Fibroblast of skin of left biceps (primary cell): ENCODE data around the gene CREBZF.
"Not testable (repeated sequence)": the region's sequence is repeated elsewhere in the genome, so short reads cannot be mapped to it uniquely, and the experiment has no call there.

Experiments used
- DNase-seq, 2 experiments: peaks; one replicate each; pipeline ENCODE4 v3.0.0-alpha.2; 2013; ENCODE audit warnings: low read depth in 2 of 2

Gene CREBZF

DNA sequence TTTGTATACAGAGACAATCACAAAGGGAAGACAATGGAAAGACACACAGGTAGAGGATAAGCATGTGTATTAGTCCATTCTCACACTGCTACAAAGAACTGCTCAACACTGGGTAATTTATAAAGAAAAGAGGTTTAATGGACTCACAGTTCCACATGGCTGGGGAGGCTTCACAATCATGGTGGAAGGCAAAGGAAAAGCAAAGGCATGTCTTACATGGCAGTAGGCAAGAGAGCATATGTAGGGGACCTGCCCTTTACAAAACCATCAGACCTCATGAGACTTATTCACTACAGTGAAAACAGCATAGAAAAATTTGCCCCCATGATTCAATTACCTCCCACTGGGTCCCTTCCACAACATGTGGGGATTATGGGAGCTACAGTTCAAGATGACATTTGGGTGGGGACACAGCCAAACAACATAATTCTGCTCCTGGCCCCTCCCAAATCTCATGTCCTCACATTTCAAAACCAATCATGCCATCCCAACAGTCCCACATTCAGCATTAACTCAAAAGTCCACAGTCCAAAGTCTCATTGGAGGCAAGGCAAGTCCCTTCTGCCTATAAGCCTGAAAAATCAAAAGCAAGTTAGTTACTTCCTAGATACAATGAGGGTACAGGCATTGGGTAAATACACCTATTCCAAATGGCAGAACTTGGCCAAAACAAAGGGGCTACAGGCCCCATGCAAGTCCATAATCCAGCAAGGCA, 6.2 kb upstream of the CREBZF start:
- not testable (repeated sequence) for DNase-seq

- no peak for DNase-seq
Measured at GRCh38 chr11:85668157-85668556, 3.2 kb upstream of the CREBZF start.

- DNase-seq = no peak
Measured at GRCh38 chr11:85666687-85667086, 1.8 kb upstream of the CREBZF start.

GRCh38 chr11:85665733-85666132, 804 bp upstream of the CREBZF start:
- no peak for DNase-seq

DNA sequence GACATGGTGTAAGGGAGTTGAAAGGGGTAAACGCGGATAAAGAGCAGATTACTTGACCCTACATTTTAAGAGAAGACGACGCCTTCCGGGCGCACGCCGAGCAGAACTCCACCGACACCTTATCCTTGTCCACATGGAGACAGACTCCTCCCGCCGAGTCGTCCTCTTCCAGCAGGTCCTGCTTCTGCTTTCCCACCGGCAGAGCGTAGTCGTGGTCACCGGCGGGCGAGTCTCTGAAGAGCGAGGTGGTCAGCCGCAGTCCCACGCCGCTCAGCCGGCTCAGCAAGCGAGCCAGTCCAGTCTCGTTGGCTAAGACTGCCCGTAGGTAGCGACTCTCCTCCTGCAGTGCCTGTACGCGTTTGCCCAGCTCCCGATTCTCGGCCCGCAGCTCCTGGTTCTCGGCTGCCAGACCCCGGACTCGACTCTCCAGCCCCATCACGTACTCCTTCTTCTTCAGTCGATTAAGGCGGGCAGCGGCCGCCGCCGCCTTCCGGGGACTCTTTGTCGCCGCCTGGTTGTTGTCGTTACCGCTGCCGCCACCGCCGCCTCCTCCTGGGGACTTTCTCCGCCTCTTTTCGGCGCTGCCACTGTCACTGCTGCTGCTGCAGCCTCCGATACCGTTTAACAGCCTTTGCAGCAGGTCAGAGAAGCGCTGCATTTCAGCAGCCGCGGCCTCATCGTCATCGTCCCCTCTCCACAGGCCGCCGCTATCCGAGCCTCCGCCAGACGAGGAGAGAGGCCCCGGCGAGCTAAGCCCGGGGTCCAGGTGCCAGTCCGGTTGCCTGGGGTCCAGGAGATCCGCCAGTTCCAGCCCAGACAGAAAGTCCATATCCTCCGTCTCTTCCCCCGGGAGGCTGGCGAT, 945 bp downstream of the CREBZF start:
- DNase-seq = no peak

DNA sequence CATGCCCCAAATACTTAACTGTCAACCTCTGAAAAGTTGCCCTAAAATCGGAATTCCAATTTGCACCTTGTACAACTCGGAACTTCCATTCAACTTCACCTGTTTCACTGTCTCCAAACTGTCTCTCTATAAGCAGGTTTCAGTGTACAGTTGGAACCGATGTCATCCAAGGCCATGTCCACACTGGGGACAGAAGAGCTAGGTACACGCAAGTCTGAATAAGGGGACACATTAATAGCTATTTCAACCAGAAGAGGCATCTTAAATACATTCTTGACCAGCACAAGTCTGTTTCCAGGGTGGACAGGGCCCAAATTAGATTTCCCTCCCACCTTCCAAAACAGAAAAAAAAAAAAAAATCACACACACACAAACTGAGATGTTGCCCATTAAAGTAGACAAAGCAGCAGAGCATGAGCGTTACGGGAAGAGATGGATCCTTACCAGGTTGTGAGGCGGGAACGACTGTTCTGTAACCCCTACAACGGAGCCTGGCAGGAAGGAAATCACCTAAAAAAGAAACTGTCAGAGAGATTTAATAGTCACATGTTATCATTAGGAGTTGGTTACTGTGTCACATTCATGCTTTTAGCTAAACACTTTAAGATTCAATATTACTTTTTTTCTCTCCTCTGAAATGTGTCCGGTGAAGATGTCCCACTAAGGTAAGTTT, 1.7 kb downstream of the CREBZF start:
- DNase-seq = no peak

DNA sequence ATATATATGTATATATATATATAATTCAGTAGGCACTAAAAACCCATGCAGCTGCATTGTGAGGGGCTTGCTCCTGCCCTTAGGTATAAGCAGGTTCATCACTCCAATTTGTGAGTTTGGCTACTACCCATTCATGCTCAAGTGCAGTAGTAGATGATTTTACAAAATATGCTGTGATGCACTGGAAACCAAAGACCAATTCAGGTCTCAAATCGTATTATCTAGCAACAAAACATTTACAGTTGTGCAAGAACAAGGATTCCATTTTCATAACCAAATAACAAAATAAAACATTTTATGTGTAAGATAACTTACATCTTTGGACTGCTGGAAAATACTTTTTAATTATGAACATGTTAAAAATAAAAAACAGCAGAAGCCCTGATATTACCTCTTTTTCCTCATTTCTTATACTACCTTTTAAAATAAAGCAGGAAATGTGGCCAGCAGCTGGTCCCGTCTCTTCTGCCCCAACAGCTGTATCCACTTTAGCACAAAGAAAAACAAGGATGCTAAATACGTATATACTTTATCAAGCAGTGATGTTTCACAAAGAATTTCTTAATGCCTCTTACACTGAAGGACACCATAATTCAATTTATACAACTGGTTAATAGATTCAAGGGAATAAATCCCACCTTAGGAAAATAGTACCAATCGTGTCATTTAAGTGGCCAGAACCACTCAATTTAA, 2.8 kb downstream of the CREBZF start:
- DNase-seq = no peak

GRCh38 chr11:85658180-85658579, 6.7 kb downstream of the CREBZF start:
- no peak for DNase-seq

GRCh38 chr11:85656777-85657176, 8.2 kb downstream of the CREBZF start:
- DNase-seq = no peak

DNA sequence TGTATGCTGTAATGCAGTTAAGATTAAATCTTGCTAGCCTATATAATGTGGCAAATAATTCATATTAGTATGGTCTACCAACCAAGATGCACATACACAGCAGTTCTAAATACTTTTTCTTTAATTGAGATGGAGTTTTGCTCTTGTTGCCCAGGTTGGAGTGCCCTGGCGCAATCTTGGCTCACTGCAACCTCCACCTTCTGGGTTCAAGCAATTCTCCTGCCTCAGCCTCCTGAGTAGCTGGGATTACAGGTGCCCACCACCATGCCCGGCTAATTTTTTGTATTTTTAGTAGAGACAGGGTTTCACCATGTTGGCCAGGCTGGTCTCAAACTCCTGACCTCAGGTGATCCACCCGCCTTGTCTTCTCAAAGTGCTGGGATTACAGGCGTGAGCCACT, 10.6 kb downstream of the CREBZF start:
- DNase-seq = not testable (repeated sequence)

GRCh38 chr11:85652786-85653447, 12.0 kb downstream of the CREBZF start:
- no peak for DNase-seq

GRCh38 chr11:85651118-85651517, 13.8 kb downstream of the CREBZF start:
- no peak for DNase-seq

DNA sequence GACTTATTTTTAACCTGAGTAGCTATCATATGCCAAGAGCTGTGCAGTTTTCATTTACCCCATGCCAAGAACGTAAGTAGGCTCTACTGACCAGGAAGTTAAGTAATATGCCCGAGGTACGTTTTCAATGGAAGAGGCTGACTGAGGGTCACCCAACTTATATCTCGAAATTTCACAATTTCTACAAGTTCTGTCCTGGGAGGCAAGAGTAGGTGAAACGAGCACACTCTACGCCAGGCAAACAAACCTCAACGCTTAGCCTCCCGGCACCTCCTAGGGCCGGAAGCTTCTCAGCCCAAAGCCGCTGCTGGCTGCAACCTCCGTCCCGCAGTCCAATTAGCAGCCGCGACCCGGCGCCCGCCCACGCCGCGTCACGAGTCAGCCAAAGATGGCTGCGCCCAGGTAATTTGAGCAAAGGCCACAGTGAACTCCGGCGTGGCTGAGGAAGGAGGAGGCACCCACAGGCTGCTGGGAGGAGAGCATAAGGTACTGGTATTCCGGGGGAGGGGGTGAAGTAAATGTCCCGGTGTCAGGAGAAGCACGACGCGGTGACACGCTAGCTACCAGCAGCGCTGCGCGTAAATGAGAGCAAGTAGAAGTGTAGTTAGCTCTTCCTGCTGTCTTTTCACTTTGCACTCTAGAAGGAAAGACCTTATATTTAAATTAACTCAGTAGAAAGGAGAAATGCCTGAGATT, 17.2 kb downstream of the CREBZF start, which contains the start of gene TMEM126A:
TMEM126A (plus strand) TSS at position 364 of the 696 bp plus-strand sequence. CDS start 2,289 bp downstream, outside the sequence.
- DNase-seq = peak; percentile 34 to 36

DNA sequence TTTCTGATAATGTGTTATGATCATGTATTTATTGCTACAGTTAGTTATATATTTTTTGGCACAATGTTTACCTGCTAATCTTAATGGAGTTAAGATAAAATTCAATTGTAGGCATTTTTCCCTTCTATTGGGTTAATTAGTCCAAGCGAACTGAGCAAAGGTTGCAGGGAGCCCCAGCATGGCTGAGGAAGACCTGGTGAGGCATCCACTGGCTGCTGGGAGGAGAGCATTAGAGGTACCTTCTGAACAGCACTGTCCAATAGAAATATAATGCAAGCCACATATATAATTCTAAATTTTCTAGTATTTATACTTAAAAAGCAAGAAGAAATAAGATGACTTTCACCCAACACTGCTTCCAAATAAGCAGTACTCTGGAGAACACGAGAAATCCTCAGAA, 17.9 kb downstream of the CREBZF start:
- no peak for DNase-seq

- no peak for DNase-seq
Measured at GRCh38 chr11:85643191-85643614, 21.7 kb downstream of the CREBZF start.

- no peak for DNase-seq
Measured at GRCh38 chr11:85634747-85635146, 30.2 kb downstream of the CREBZF start.

GRCh38 chr11:85628771-85629341, 36.1 kb downstream of the CREBZF start:
- DNase-seq = no peak

DNA sequence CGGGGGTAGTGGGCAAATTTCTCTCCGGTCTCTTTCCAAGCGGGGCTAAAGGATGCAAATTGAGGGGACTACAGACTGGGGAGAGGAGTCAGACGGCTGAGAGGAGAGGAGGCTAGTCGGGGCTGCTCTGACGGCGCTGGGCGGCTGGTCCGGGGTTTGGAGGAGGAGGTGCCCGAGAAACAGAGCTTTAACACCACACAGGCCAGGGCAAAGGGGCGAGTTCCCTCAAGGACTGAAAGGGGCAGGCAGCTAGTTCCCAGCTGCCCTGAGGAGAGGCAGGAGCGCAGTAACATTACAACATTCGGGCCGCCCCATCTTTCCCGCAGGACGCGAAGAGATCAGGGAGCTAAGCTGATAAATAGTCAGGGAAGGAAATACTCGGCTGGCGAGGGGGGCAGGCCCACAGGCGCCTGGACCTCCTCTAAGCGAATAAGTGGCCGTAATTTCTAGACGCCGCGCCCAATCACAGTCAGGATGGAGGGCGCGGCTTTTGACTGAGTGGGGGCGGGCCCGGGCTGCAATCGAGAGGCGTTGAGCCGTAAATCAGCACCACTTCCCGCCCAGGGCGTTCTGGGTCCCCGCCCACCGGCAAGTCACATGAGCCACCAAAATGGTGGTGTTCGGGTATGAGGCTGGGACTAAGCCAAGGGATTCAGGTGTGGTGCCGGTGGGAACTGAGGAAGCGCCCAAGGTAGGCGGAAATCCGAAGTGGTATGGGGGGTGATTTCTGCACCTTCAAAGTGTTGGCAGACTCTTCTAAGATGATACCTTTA, 36.7 kb downstream of the CREBZF start, which contains the start of gene TMEM126B:
TMEM126B (plus strand) TSS at position 596 of the 773 bp plus-strand sequence; CDS start at position 611, 15 bp downstream.
- DNase-seq = peak; percentile 92

GRCh38 chr11:85627332-85627997, 37.5 kb downstream of the CREBZF start, which contains the start of gene DLG2:
Gene DLG2 (minus strand): TSS chr11:85627344.
- no peak for DNase-seq
